ENCODE data around the gene IL1R2. TPM values are rescaled to one million over a fixed set of nuclear protein-coding genes. Genes with fewer than 3 reads are reported as not detected.

Gene IL1R2
- total and polyA plus RNA-seq, 2 experiments from 2014 or later = not detected

- TF ChIP-seq CREB1 (CRISPR knock-in tag; IDR thresholded peaks at IDR 0.05; ENCODE audit: low read depth) (no peak), JUNB (IDR thresholded peaks at IDR 0.05; ENCODE audit: unreplicated experiment) (no peak), EZH2phosphoT487 (IDR thresholded peaks at IDR 0.05; ENCODE audit: unreplicated experiment) (no peak)
These were observed 82.5 kb downstream of the IL1R2 start (continued) for GRCh38 chr2:102074152-102074783.

DNA sequence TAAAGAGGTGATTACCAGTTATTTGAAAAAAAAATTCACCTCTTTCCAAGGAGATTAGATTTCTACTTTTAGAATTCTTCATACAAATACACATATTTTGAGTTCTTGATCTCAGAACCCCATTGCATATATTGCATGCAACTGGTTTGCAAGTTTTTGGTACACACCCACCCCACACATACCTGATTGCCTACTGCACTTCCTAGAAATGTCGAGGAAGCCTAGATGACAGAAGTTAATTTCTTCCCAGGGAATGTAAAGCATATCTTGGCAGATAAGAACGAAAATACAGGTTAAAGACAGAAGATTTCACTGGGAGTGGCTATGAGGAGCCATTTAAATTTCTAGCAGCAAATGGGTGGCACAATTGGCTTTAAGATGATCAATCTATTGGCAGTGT lies 83.7 kb downstream of the IL1R2 start:
- no peaks in the 10 kb centered on the region for H3F3A ChIP-seq (replicated peaks; ENCODE audit: low read depth)
- no peaks in the 10 kb centered on the region for H3K36me3 Mint-ChIP-seq (ENCODE audit: low read depth)
- no peak overlapping the region for H3K4me2 ChIP-seq
- H4K20me1 ChIP-seq (replicated peaks; ENCODE audit: insufficient read depth) = no peaks in the 10 kb centered on the region
- DNase-seq (ENCODE audit: low spot score) (no peak), ATAC-seq (no peak)
- no peaks in the 10 kb centered on the region for H3K4me1 ChIP-seq (ENCODE audit: insufficient read depth)
- H3K4me3 ChIP-seq = no peak overlapping the region
- no peak overlapping the region for H3K27ac ChIP-seq (ENCODE audit: low read depth)
- H3K4me3 Mint-ChIP-seq = no peak overlapping the region
- no peaks in the 10 kb centered on the region for H3K79me2 ChIP-seq (replicated peaks; ENCODE audit: insufficient read depth)
- H3K27ac Mint-ChIP-seq = no peak overlapping the region
- no peaks in the 10 kb centered on the region for H3K4me1 Mint-ChIP-seq
- no peak for TF ChIP-seq ZNF114 (CRISPR knock-in tag; IDR thresholded peaks at IDR 0.05)
- TF ChIP-seq ZNF462 (CRISPR knock-in tag; IDR thresholded peaks at IDR 0.05) = no peak
- TF ChIP-seq, protein P1, sequence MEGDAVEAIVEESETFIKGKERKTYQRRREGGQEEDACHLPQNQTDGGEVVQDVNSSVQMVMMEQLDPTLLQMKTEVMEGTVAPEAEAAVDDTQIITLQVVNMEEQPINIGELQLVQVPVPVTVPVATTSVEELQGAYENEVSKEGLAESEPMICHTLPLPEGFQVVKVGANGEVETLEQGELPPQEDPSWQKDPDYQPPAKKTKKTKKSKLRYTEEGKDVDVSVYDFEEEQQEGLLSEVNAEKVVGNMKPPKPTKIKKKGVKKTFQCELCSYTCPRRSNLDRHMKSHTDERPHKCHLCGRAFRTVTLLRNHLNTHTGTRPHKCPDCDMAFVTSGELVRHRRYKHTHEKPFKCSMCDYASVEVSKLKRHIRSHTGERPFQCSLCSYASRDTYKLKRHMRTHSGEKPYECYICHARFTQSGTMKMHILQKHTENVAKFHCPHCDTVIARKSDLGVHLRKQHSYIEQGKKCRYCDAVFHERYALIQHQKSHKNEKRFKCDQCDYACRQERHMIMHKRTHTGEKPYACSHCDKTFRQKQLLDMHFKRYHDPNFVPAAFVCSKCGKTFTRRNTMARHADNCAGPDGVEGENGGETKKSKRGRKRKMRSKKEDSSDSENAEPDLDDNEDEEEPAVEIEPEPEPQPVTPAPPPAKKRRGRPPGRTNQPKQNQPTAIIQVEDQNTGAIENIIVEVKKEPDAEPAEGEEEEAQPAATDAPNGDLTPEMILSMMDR (conservative IDR thresholded peaks at IDR 0.05; ENCODE audit: low read depth in 2 of 2) = no peak
- TF ChIP-seq JUNB (IDR thresholded peaks at IDR 0.05; ENCODE audit: unreplicated experiment) = no peak
- no peak for TF ChIP-seq NANOG (IDR thresholded peaks at IDR 0.05; ENCODE audit: borderline replicate concordance)
- TF ChIP-seq STAT1 (IDR thresholded peaks at IDR 0.05; ENCODE audit: unreplicated experiment) = no peak
- no peak for TF ChIP-seq EZH2 (IDR thresholded peaks at IDR 0.05; ENCODE audit: low read depth, unreplicated experiment)
- no peak for TF ChIP-seq EZH2phosphoT487 (IDR thresholded peaks at IDR 0.05; ENCODE audit: unreplicated experiment)
- no peak for TF ChIP-seq CREB1 (CRISPR knock-in tag; IDR thresholded peaks at IDR 0.05; ENCODE audit: low read depth)
- H3K9me2 ChIP-seq (ENCODE audit: insufficient read depth) = 0 out of 2 replicates have a peak, but pooled peaks cover 2% of the 10 kb centered on the region
- H2AFZ ChIP-seq = no peak overlapping the region
- no peaks in the 10 kb centered on the region for H3K9me3 Mint-ChIP-seq
- no peaks in the 10 kb centered on the region for H3K36me3 ChIP-seq (ENCODE audit: insufficient read depth)
- no peaks in the 10 kb centered on the region for H3K27me3 ChIP-seq (ENCODE audit: insufficient read depth)
- no peaks in the 10 kb centered on the region for H3K27me3 Mint-ChIP-seq (ENCODE audit: insufficient read depth, low read depth, poor library complexity)

All from GM23338 (cell line).